D721Med (cell line): Measurements from ENCODE around the gene MCAT.

Source experiments
- DNase-seq: peaks from one replicate; pipeline ENCODE4 v3.0.0; 2011; ENCODE audit warnings: low spot score; ENCODE audit not compliant: insufficient read length
- FAIRE-seq: peaks from 2 replicates; lab custom pipeline; 2011; peaks lifted over from hg19 to GRCh38; lab: Jason Lieb, UNC
- TF ChIP-seq, protein P1 (sequence below): IDR thresholded peaks from 2 replicates; pipeline ENCODE4 v1.5.1; 2012; ENCODE audit warnings: mild to moderate bottlenecking, control low read depth; ENCODE audit not compliant: insufficient read depth; ENCODE audit errors: missing control alignments

Gene MCAT

DNA sequence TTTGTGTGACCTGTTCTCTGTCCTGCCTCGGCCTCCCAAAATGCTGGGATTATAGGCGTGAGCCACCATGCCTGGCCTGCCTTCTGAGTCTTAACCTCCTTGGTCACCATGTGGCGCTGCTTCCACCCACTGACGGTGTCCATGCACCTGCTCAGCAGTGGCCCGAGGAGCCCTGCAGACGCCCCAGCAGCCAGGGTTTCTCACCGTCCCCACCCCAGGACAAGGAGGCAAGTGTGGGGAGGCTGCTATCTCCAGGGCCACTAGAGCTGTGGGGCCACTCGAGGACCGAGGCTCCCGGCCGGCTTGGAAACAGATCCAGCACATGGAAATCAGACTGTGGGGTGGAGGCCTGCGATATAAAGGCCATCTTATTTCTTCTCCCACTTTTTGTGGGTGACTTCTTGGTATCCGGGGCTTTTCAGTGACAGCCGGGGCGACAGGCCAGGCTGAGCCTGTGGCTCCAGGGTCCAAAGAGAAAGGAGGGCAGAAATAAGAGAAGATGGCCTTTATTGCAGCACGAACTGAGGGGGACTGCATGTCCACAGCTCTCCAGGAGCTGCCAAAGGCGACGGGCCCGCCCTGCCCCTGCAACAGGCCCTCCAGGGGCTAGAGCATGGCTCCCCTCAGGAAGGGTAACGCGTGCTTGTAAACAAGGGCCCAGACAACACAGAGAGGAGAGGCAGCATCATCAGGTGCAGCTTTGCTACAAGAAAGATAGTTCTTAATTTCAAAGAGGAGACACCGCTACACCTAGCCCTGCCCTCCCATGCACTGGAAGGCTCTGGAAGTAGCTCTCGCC lies 23.1 kb upstream of the MCAT start:
- DNase-seq (no peak), FAIRE-seq (no peak)
- TF ChIP-seq, protein P1, sequence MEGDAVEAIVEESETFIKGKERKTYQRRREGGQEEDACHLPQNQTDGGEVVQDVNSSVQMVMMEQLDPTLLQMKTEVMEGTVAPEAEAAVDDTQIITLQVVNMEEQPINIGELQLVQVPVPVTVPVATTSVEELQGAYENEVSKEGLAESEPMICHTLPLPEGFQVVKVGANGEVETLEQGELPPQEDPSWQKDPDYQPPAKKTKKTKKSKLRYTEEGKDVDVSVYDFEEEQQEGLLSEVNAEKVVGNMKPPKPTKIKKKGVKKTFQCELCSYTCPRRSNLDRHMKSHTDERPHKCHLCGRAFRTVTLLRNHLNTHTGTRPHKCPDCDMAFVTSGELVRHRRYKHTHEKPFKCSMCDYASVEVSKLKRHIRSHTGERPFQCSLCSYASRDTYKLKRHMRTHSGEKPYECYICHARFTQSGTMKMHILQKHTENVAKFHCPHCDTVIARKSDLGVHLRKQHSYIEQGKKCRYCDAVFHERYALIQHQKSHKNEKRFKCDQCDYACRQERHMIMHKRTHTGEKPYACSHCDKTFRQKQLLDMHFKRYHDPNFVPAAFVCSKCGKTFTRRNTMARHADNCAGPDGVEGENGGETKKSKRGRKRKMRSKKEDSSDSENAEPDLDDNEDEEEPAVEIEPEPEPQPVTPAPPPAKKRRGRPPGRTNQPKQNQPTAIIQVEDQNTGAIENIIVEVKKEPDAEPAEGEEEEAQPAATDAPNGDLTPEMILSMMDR: no peak

DNA sequence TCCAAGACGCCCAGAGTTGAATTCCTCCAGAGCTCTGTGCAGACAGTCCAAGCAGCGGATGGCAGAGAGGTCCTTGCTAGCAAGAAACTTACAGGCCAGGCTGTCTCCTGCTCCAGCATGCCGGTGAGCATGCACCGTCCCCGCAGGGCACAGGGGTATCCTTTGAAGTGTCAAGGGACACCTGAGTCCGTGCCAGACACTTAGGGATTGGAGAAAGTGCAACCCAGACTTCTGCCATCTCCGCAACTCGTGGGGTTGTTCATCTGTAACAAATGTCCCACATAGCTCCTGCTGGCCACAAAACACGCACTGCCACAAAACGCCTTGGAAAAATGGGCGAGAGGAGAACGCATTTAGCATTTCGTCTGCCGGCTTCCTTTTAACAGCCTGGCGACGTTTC lies 21.4 kb upstream of the MCAT start:
- FAIRE-seq (no peak), DNase-seq (no peak)
- TF ChIP-seq, protein P1: no peak

DNA sequence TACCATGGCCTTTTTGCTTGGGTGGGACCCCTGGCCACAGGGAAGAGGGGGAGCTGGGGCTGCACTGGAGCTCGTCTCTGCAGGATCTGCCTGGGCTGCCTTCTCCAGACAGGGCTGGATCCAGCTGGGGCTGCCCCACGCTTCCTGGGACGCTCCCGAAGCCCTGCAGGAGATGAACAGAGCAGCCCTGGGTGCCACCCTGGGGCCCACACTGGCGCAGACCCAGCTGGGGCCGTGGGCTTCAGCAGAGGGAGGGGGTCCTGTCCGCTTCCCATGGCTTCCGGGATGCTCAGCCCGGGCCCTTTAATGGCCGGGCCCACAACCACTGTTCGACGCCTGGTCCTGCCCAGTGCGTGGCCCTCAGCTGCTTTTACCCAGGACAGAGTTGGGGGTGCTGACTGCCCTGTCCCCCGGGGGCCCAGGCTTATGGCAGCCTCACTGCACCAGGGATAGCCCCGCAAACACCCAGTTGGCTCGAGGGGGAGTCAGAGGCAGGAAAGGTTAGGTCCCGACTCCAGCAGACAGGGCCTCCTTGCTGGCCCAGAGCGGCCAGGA lies 20.1 kb upstream of the MCAT start:
- TF ChIP-seq, protein P1: no peak
- FAIRE-seq: no peak
- DNase-seq: no peak

DNA sequence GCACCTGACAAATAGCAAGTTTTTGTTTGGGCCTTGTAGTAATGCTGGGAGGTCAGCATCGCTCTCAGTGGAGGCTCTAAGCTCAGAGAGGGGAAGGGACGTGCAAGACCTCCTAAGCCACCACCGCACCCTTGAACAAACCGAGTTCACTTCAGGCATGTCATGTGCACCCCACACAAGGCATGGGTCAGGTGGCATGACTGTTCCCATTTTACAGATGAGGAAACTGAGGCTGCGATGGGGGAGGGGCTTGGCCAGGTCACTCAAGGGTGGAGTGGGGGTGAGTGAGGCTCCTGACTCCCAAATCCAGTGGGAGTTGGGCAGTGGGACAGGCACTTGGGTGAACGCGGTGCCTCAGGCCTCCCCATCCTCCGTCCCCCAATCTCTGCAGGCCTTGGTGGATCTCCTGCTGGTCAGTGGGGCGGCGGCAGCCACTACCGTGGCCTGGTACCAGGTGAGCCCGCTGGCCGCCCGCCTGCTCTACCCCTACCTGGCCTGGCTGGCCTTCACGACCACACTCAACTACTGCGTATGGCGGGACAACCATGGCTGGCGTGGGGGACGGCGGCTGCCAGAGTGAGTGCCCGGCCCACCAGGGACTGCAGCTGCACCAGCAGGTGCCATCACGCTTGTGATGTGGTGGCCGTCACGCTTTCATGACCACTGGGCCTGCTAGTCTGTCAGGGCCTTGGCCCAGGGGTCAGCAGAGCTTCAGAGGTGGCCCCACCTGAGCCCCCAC lies 19.4 kb upstream of the MCAT start:
- FAIRE-seq (no peak), DNase-seq (no peak)
- TF ChIP-seq, protein P1: no peak

DNA sequence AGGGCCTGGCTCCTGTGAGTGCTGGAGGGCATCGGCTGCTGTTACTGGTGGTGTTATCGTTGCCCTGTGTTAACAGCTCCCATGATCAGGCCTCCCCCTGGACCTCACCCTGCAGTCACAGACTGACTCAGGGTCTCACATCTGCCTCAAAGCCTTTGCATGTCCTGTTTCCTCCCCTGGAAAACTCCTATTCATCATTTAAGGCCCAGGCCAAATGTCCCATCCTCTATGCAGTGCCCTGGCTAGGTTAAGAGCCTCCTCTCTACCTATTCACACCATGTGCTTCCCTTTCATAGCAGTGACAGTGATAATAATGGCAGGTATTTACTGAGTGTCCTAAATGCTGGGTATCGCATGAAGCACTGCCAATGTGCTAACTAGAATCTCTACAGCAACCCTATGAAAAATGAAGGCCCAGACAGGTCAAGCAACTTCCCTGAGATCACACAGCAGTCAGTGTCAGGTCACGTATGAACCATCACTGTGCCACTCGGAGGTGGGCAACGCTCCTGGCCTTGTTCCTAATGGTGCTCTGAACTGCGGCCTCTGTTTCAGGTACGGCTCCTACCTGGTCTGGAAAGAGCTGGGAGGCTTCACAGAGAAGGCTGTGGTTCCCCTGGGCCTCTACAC lies 17.4 kb upstream of the MCAT start:
- FAIRE-seq (no peak), DNase-seq (no peak)
- TF ChIP-seq, protein P1: no peak

DNA sequence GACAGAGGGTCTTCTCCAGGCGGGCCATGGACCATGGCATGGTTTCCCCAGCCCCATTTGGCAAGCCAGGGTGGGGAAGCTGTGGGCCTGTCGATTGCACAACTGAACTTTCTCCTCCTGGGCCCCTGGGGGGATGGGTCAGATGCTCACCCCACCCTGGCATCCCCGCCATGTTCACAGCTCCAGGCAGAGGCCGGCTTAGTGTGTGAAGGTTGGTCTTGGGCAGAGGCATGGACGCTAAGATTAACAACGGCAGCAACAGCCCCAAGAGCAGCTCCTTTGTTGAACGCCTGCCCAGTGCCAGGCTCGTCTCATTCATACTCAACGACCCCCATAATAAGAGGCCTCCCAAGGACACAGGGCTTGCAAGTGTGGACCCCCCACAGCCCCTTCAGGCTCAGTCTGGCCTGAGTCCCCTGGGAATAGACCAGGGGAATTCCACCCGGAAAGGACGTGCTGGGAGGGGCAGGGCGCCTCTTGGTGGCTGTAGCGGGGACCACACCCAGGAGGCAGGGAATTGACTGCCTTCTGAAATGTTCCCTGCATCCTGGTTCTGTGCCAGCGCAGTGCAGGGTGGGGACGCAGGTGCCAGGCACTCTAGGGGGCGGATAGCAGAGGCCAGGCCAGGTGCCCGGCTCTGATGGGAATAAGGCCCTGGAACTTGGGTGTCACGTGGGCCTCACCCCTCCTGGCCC lies 16.4 kb upstream of the MCAT start:
- no peak for FAIRE-seq
- TF ChIP-seq, protein P1: peak; percentile 12
- DNase-seq: no peak
